ENCODE measurements around the gene ITGA7.

DNA sequence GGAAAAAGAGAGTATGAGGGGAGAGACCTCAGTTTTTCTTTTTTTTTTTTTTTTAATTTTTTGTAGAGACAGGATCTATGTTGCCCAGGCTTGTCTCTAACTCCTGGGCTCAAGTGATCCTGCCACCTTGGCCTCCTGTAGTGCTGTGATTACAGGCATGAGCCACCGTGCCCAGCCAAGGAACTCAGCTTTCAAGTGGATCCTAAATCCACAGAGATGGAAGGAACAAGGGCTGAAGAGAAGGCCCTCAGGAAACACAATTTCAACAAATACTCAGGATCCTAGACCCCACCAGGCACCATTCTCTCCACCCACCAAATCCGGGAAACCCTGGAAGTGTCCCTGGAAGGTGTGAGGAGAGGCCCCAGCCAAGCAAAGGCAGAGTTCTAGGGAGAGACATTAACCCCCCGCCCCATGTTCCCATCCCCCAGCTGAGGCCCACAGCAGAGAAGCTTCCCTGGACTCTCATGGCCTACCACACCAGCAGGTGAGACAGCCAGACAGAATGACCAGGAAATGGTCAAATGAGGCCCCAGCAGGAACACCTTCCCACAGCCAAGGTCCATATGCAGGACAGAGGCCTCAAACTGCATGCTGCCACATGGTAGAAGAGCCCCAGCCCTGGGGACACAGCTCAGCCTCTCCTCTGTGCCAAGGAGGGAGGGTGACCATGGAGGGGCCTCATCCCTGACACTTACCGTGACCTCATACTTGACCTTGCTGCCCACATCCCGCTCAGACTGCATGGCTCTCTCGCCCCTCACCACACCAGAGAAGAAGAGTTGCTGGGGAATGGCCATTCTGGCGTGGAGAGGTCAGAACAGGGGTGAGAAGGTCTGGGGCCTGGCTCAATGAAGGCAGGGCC lies 14.1 kb downstream of the ITGA7 start:
- no peak for TF ChIP-seq EZH2phosphoT487 (IDR thresholded peaks at IDR 0.05; ENCODE audit: insufficient read depth, low read depth)
- no peak for TF ChIP-seq EZH2 (IDR thresholded peaks at IDR 0.05; ENCODE audit: insufficient read depth, poor library complexity, severe bottlenecking)

All from GM23248 (cell line).